WI38 (cell line): ENCODE measurements around the gene MTMR6.
"Not testable (repeated sequence)": the region's sequence is repeated elsewhere in the genome, so short reads cannot be mapped to it uniquely, and the experiment has no call there.

ENCODE experiments used
- H3K4me3 ChIP-seq: 2 replicates; pipeline ENCODE4 v1.5.1; 2011; ENCODE audit warnings: low read depth, mild to moderate bottlenecking, control low read depth, low read length
- CTCF ChIP-seq: IDR thresholded peaks from 2 replicates; pipeline ENCODE4 v1.5.1; 2012; ENCODE audit warnings: low read depth, mild to moderate bottlenecking, control low read depth, low read length

Gene MTMR6

GRCh38 chr13:25286969-25287961 is at the start of gene MTMR6:
MTMR6 (minus strand) TSS chr13:25287488; CDS start chr13:25287247, 241 bp downstream.
- H3K4me3 ChIP-seq, result peak within 1 kb of the TSS; percentile 94
- peak; percentile 96 for TF ChIP-seq CTCF

DNA sequence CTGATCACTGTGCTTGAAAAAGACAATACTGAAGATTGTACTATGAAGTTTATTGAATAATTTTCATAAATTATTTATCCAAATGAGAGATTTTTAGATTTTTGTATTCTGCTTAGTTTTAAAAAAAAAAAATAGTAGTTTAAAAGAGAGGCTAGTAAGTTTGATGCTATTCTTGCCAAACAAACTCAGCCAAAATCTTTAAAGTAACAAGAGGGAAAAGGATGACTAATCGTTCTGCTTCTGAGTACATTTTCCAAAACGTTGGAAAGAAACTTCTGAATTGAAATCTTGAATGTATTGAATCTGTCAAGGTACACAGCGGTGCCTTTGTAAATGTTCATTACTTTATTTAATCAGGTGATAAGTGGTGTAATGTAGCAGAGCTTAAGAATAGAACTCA is 48.6 kb upstream of the MTMR6 start:
- TF ChIP-seq CTCF, result no peak

GRCh38 chr13:25330541-25330940 is 43.3 kb upstream of the MTMR6 start:
- no peak for TF ChIP-seq CTCF
- no peak overlapping the region for H3K4me3 ChIP-seq

More for the DNA sequence above, 48.6 kb upstream of the MTMR6 start:
- no peak overlapping the region for H3K4me3 ChIP-seq

DNA sequence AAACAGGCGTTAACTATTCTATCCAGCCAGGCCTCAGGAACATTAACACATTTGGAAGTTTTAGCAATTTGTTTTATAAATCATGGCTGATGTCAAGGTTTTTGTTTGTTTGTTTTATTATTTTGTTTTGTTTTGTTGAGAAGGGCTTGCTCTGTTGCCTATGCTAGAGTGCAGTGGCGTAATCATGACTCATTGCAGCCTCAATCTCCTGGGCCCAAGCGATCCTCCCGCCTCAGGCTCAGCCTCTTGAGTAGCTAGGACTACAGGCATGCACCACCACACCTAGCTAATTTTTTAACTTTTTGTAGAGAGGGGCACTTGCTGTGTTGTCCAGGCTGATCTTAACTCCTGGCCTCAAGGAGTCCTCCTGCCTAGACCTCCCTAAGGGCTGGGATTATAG is 42.4 kb upstream of the MTMR6 start:
- no peak overlapping the region for H3K4me3 ChIP-seq
- TF ChIP-seq CTCF, result no peak

DNA sequence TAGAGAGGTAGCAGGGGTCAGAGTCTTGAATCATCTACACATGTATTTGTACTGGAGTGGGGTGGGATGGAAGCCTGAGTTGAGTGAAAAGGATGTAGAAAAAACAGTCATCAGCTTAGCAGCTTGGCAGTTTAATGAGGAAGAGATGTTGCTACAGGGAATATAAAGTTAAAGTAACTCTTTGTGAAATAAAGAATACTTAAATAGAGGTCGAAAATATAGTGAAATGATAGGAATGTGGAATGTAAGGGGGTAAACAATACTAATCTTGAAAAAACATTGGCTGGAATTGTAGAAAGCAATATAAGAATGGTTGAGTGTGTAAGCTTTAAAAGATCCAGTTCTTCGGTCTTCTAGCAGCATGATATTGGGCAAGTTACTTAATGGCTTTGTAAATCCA is 36.8 kb upstream of the MTMR6 start:
- H3K4me3 ChIP-seq, result no peak overlapping the region
- TF ChIP-seq CTCF, result no peak

GRCh38 chr13:25319771-25320170 is 32.5 kb upstream of the MTMR6 start:
- TF ChIP-seq CTCF, result no peak

DNA sequence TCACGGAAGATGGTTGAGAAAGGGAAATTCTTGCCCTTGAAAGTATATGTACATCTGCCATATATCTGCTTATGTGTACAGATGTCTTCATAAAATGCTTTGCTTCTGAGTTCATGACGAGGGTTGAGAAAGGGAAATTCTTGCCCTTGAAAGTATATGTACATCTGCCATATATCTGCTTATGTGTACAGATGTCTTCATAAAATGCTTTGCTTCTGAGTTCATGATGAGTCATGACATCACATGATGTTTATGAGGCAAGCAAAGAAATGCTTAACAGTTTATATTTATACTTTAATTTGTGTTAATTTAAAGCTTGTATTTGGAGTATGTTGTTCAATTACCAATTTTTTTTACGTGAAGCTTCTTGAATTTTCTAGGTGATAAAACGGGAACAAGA is 31.7 kb upstream of the MTMR6 start:
- H3K4me3 ChIP-seq, result not testable (repeated sequence)

More at GRCh38 chr13:25319771-25320170, 32.5 kb upstream of the MTMR6 start:
- no peak overlapping the region for H3K4me3 ChIP-seq

DNA sequence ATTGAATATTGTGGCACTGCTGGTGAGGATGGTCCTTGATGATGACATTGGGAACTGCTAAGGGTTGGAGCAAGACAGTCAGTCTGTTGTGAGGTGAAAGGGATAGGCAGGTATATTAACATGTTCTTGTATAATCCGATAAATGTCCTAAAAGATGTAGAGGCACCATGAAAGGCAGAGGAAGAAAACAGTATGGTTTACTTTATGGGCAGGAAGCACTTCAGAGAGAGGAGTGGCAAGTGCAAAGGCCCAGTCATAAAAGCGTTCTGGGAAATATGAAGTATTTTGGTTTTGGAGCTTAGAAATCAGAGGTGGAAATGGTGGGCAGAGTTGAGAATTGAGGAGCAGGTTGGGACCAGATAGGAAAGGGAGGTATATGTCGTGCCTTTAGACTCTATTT is 23.6 kb upstream of the MTMR6 start:
- no peak overlapping the region for H3K4me3 ChIP-seq
- TF ChIP-seq CTCF, result no peak
